Vagina (tissue), 2 donors: ENCODE measurements around the gene ARHGAP8.

Experiments
- CTCF ChIP-seq, 3 experiments: fragments of 450-650 bp in 2 of 3; fragments of 200-600 bp in 1 of 3; sonication (generic) in 1 of 3; IDR thresholded peaks; one replicate each; pipeline ENCODE4 v1.5.1; 2017 to 2019; ENCODE audit warnings: antibody characterized with exemption in 3 of 3, mild to moderate bottlenecking in 2 of 3, moderate library complexity in 2 of 3
- POLR2A ChIP-seq, 2 donors: fragments of 450-650 bp; IDR thresholded peaks; one replicate each; pipeline ENCODE4 v1.6.1; 2017; ENCODE audit warnings: antibody characterized with exemption in 2 of 2, mild to moderate bottlenecking in 2 of 2, moderate library complexity in 2 of 2
- POLR2AphosphoS5 ChIP-seq, 2 donors: sonication (generic); formaldehyde crosslinking; IDR thresholded peaks; one replicate each; pipeline ENCODE4 v1.9.0; 2017; ENCODE audit warnings: antibody characterized with exemption in 2 of 2, mild to moderate bottlenecking in 2 of 2, low read depth in 1 of 2; ENCODE audit not compliant: insufficient read depth in 1 of 2

- TF ChIP-seq POLR2AphosphoS5 (IDR thresholded peaks at IDR 0.05; ENCODE audit: insufficient read depth in 1 of 2, low read depth in 1 of 2): no peak
- no peak for TF ChIP-seq CTCF (IDR thresholded peaks at IDR 0.05)
- no peak for TF ChIP-seq POLR2A (IDR thresholded peaks at IDR 0.05)
Measured at GRCh38 chr22:44710474-44711240, 41.7 kb upstream of the ARHGAP8 start.
